OCI-LY3 (cell line): ENCODE results near the gene C22orf39.

Experiments used
- H2AFZ ChIP-seq: fragments of 200-600, 300-600 bp; shearing (Covaris generic); 2 replicates; pipeline ENCODE4 v1.6.0; 2014; ENCODE audit warnings: antibody characterized with exemption, low read depth, low read length
- H3K27ac ChIP-seq: fragments of 200-600, 300-600 bp; sonication (generic); 2 replicates; pipeline ENCODE4 v1.5.1; 2014; ENCODE audit warnings: mild to moderate bottlenecking, low read length, moderate library complexity, mixed read lengths
- H3K27me3 ChIP-seq: fragments of 200-600, 300-600 bp; sonication (generic); 2 replicates; pipeline ENCODE4 v1.6.1; 2014; ENCODE audit warnings: low read depth, low read length, mixed read lengths
- H3K36me3 ChIP-seq: fragments of 200-600, 300-600 bp; sonication (generic); replicated peaks from 2 replicates; pipeline ENCODE3; 2014; ENCODE audit warnings: low read depth, low read length, mixed read lengths
- H3K4me1 ChIP-seq: fragments of 300-600, 200-600 bp; sonication (generic); 2 replicates; pipeline ENCODE4 v1.6.1; 2014; ENCODE audit warnings: low read length, mixed read lengths
- H3K4me2 ChIP-seq: fragments of 200-600, 300-600 bp; sonication (generic); 2 replicates; pipeline ENCODE4 v1.6.1; 2014; ENCODE audit warnings: low read length, mixed read lengths
- H3K4me3 ChIP-seq: fragments of 300-600, 200-600 bp; sonication (generic); 2 replicates; pipeline ENCODE4 v1.5.1; 2014; ENCODE audit warnings: antibody characterized with exemption, mild to moderate bottlenecking, low read length, moderate library complexity
- H3K79me2 ChIP-seq: fragments of 300-600, 200-600 bp; shearing (Covaris generic); 2 replicates; pipeline ENCODE4 v1.6.1; 2014; ENCODE audit warnings: mild to moderate bottlenecking, low read length, mixed read lengths
- H3K9ac ChIP-seq: fragments of 300-600, 200-600 bp; shearing (Covaris generic); 2 replicates; pipeline ENCODE4 v1.6.0; 2014; ENCODE audit warnings: mild to moderate bottlenecking, low read length, moderate library complexity
- H3K9me3 ChIP-seq: fragments of 200-600, 300-600 bp; shearing (Covaris generic); 2 replicates; pipeline ENCODE4 v1.6.1; 2014; ENCODE audit warnings: low read length, mixed read lengths; ENCODE audit not compliant: insufficient read depth
- H4K20me1 ChIP-seq: fragments of 200-600, 300-600 bp; sonication (generic); 2 replicates; pipeline ENCODE4 v1.6.1; 2016; ENCODE audit warnings: low read length, mixed read lengths; ENCODE audit not compliant: insufficient read depth
- EZH2phosphoT487 ChIP-seq: fragments of 200-600 bp; shearing (Covaris generic); IDR thresholded peaks from 2 replicates; pipeline ENCODE4 v1.6.1; 2018; ENCODE audit warnings: antibody characterized with exemption, mixed run types, low read depth
- TF ChIP-seq, protein P1 (sequence below): fragments of 200-600, 300-600 bp; sonication (generic); IDR thresholded peaks from 2 replicates; pipeline ENCODE4 v1.5.1; 2014; ENCODE audit warnings: antibody characterized with exemption, low read length, low read depth

C22orf39 gene

GRCh38 chr22:19460036-19460435 is 12.5 kb upstream of the C22orf39 start:
- H3K4me2 ChIP-seq: no peak overlapping the region
- no peak overlapping the region for H3K27ac ChIP-seq
- peaks cover 53% of the 10 kb centered on the region for H3K36me3 ChIP-seq
- H3K4me1 ChIP-seq: no peaks in the 10 kb centered on the region
- H3K79me2 ChIP-seq: no peaks in the 10 kb centered on the region
- H3K27me3 ChIP-seq: no peaks in the 10 kb centered on the region
- H3K9ac ChIP-seq: no peak overlapping the region
- no peaks in the 10 kb centered on the region for H3K9me3 ChIP-seq
- TF ChIP-seq, protein P1, sequence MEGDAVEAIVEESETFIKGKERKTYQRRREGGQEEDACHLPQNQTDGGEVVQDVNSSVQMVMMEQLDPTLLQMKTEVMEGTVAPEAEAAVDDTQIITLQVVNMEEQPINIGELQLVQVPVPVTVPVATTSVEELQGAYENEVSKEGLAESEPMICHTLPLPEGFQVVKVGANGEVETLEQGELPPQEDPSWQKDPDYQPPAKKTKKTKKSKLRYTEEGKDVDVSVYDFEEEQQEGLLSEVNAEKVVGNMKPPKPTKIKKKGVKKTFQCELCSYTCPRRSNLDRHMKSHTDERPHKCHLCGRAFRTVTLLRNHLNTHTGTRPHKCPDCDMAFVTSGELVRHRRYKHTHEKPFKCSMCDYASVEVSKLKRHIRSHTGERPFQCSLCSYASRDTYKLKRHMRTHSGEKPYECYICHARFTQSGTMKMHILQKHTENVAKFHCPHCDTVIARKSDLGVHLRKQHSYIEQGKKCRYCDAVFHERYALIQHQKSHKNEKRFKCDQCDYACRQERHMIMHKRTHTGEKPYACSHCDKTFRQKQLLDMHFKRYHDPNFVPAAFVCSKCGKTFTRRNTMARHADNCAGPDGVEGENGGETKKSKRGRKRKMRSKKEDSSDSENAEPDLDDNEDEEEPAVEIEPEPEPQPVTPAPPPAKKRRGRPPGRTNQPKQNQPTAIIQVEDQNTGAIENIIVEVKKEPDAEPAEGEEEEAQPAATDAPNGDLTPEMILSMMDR: no peak
- no peak for TF ChIP-seq EZH2phosphoT487
- no peaks in the 10 kb centered on the region for H4K20me1 ChIP-seq
- no peak overlapping the region for H3K4me3 ChIP-seq
- H2AFZ ChIP-seq: no peak overlapping the region

- no peaks in the 10 kb centered on the region for H3K27me3 ChIP-seq
- no peak overlapping the region for H3K4me2 ChIP-seq
- no peak overlapping the region for H3K4me3 ChIP-seq
- H3K36me3 ChIP-seq: peaks cover 56% of the 10 kb centered on the region
- no peak overlapping the region for H3K27ac ChIP-seq
- no peak overlapping the region for H3K9ac ChIP-seq
- TF ChIP-seq, protein P1: no peak
- no peak for TF ChIP-seq EZH2phosphoT487
- H3K4me1 ChIP-seq: no peaks in the 10 kb centered on the region
- no peak overlapping the region for H2AFZ ChIP-seq
- H3K79me2 ChIP-seq: no peaks in the 10 kb centered on the region
- no peaks in the 10 kb centered on the region for H3K9me3 ChIP-seq
- H4K20me1 ChIP-seq: no peaks in the 10 kb centered on the region
Measured at GRCh38 chr22:19457828-19458428, 10.4 kb upstream of the C22orf39 start.

DNA sequence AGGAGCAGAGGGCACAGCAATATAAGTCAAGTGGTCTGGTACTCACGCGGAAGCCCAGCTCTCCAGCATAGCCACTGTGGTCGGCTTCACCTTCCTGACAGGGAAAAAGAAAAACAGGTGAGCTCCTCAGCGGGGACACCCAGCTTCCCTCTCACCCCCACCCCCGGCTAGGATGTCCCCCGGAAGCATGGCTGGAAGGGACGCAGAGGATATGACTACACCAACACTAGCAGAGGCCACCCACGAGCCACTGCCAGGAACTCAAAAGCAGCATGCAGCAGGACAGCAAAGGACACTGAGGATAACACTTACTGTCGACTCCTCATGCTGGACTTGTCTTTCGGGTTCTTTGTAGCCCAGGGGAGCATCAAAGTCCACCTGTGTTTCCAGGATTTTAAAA is 9.0 kb upstream of the C22orf39 start:
- Histone ChIP-seq H4K20me1 (no peaks in the 10 kb centered on the region), H3K4me3 (no peak overlapping the region), H3K79me2 (no peaks in the 10 kb centered on the region), H3K4me1 (no peaks in the 10 kb centered on the region), H3K27ac (no peak overlapping the region), H2AFZ (no peak overlapping the region), H3K36me3 (peaks cover 56% of the 10 kb centered on the region), H3K9ac (no peak overlapping the region), H3K27me3 (no peaks in the 10 kb centered on the region), H3K4me2 (no peak overlapping the region), H3K9me3 (no peaks in the 10 kb centered on the region)
- no peak for TF ChIP-seq EZH2phosphoT487
- TF ChIP-seq, protein P1: no peak

DNA sequence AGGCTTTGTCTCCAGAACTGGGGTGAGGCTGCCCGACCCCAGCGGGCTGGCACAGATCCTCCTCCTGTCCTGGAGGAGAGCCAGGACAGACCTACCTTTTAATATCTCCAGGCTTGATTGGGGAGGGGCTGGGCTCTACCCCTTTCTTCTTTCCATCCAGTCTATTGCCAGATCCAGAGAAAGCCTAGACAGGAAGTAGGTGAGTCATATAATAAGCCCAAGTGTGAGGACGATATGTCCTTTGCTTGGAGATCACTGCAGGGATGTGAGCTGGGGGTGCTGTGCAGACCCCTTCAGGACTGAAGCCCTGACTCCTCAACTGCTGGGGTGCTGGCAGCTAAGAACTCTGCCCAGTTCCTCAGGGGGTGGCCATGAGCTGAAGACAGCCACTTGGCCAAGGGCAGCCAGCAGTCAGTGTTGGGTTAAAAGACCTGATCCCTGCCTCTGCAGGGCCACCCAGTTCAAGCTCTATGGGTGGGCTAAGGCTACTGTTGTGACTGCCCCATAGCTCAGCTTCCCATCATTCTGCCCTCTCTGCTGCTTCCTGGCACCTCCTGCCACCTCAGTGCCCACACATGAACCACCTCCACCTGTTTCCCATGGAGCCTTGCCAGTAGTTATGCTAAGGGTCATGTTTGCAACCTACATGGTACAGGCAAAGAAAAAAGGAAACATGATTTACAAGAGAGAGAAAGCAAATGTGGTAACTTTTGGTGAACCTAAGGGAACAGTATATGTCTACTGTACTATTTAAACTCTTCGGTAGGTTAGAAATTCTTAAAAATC is 8.3 kb upstream of the C22orf39 start:
- Histone ChIP-seq H3K4me3 (no peak overlapping the region), H3K4me1 (no peaks in the 10 kb centered on the region), H3K9ac (no peak overlapping the region), H3K4me2 (no peak overlapping the region), H3K36me3 (peaks cover 52% of the 10 kb centered on the region), H4K20me1 (no peaks in the 10 kb centered on the region), H3K79me2 (no peaks in the 10 kb centered on the region), H3K27ac (no peak overlapping the region), H3K27me3 (no peaks in the 10 kb centered on the region), H3K9me3 (no peaks in the 10 kb centered on the region), H2AFZ (no peak overlapping the region)
- no peak for TF ChIP-seq EZH2phosphoT487
